AG20443 (cell line): Measurements from ENCODE around the gene TMEM94.
"Not testable (repeated sequence)": the region's sequence is repeated elsewhere in the genome, so short reads cannot be mapped to it uniquely, and the experiment has no call there.

ENCODE experiments used
- DNase-seq: peaks from one replicate; pipeline ENCODE4 v3.0.0; 2012; ENCODE audit warnings: low spot score, mixed read lengths

Gene TMEM94

GRCh38 chr17:75445896-75446295, 10.5 kb upstream of the TMEM94 start:
- not testable (repeated sequence) for DNase-seq

GRCh38 chr17:75447951-75448856, 8.2 kb upstream of the TMEM94 start:
- DNase-seq = no peak

- no peak for DNase-seq
Observed at GRCh38 chr17:75450270-75450669, 6.2 kb upstream of the TMEM94 start.

GRCh38 chr17:75454193-75454592, 2.2 kb upstream of the TMEM94 start:
- DNase-seq = no peak

- DNase-seq = not testable (repeated sequence)
Observed at GRCh38 chr17:75454672-75455071, 1.8 kb upstream of the TMEM94 start.

- DNase-seq = peak; percentile 40
Observed at GRCh38 chr17:75456039-75456416, 407 bp upstream of the TMEM94 start.

- peak; percentile 61 for DNase-seq
Observed at GRCh38 chr17:75457047-75457654, 716 bp downstream of the TMEM94 start.

- no peak for DNase-seq
Observed at GRCh38 chr17:75459246-75459589, 2.8 kb downstream of the TMEM94 start.

GRCh38 chr17:75459590-75460267, 3.3 kb downstream of the TMEM94 start:
- DNase-seq = no peak

GRCh38 chr17:75460295-75460694, 3.9 kb downstream of the TMEM94 start:
- DNase-seq = no peak

- DNase-seq = no peak
Observed at GRCh38 chr17:75463603-75464002, 7.2 kb downstream of the TMEM94 start.

GRCh38 chr17:75465039-75465438, 8.6 kb downstream of the TMEM94 start:
- no peak for DNase-seq

- no peak for DNase-seq
Observed at GRCh38 chr17:75468291-75468754, 11.9 kb downstream of the TMEM94 start.

- no peak for DNase-seq
Observed at GRCh38 chr17:75468779-75469373, 12.4 kb downstream of the TMEM94 start.

GRCh38 chr17:75471207-75471606, 14.8 kb downstream of the TMEM94 start:
- no peak for DNase-seq

GRCh38 chr17:75472119-75472518, 15.7 kb downstream of the TMEM94 start:
- no peak for DNase-seq

- no peak for DNase-seq
Observed at GRCh38 chr17:75473246-75473645, 16.8 kb downstream of the TMEM94 start.

GRCh38 chr17:75474736-75475135, 18.3 kb downstream of the TMEM94 start:
- DNase-seq = no peak

GRCh38 chr17:75475144-75475835, 18.9 kb downstream of the TMEM94 start:
- no peak for DNase-seq

- no peak for DNase-seq
Observed at GRCh38 chr17:75475851-75476250, 19.4 kb downstream of the TMEM94 start.

- no peak for DNase-seq
Observed at GRCh38 chr17:75476271-75476671, 19.8 kb downstream of the TMEM94 start.
